ENCODE data around the gene SDK1.
A peak's percentile ranks its signal among the peaks of the same experiment; 100 is the strongest.
"Not testable (repeated sequence)": the region's sequence is repeated elsewhere in the genome, so short reads cannot be mapped to it uniquely, and the experiment has no call there.

Gene SDK1

DNA sequence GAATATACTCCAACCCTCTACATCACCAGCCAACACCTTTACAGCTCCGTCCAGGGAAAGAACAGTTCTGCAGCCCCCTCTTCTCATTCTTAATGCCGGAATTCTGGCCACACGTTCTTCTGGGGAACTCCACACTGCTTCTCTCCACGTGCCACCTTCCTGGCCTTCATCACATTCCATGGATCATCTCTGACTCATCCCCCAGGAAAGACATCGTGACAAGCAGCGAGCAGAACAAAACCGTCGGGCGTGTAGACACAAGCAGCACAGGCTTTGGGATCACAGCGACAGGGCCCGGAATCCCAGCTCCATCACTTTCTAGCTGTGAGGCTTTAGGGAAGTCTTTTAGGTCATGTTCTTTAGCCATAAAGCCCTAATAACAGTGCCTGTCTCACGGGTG is 790.7 kb downstream of the SDK1 start:
- FAIRE-seq, result no peak

DNA sequence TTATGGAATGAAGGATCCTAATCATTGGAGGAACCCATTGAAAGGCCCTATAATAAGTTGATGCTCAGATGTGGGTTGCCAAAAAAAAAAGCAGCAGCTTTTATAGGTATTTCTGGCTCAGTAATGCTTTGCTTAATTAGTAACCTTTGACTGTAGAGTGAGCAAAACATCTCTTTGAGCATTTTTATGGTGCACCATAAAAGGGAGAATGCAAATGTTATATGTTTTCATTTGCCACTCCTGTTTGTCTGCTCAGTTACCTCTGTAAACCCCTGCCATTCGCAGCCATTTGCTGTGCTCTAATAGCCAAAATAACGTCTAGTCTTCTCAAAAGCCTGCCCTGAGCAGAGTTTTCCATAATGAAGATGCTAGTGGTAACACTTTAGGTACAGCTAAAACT is 792.0 kb downstream of the SDK1 start:
- no peak for FAIRE-seq

DNA sequence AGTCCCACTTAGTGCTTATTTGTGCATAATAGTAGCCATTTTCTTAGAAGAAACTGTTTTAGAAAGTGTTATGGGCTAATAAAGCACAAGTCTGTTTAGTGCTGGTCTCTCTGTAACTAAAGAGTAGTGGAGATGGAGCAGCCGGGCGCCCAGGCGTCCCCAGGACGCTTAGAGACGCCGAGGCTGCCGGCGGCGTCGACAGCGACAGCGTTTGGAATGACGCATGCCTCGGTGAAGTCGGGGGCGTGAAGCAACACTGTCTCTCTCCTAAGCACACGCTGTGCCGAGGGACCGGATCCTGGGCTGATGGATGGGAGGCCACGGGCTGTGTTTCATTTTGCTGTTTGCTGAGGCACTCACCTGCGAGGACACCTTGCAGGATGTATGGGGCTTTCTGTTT is 792.4 kb downstream of the SDK1 start:
- no peak for FAIRE-seq

DNA sequence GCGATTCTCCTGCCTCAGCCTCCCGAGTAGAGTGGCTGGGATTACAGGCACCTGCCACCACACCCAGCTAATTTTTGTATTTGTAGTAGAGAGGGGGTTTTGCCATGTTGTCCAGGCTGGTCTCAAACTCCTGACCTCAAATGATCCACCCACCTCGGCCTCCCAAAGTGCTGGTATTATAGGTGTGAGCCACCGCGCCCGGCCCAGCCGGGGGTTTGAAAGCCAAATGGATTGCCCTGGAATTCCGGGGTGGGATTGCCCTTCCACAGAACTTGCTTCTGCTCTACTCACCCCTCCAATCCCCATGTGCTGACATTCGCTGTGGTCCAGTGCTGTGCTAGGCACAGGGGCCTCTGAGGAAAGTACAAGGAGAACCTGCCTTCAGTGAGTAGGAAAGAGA is 793.1 kb downstream of the SDK1 start:
- not testable (repeated sequence) for FAIRE-seq

DNA sequence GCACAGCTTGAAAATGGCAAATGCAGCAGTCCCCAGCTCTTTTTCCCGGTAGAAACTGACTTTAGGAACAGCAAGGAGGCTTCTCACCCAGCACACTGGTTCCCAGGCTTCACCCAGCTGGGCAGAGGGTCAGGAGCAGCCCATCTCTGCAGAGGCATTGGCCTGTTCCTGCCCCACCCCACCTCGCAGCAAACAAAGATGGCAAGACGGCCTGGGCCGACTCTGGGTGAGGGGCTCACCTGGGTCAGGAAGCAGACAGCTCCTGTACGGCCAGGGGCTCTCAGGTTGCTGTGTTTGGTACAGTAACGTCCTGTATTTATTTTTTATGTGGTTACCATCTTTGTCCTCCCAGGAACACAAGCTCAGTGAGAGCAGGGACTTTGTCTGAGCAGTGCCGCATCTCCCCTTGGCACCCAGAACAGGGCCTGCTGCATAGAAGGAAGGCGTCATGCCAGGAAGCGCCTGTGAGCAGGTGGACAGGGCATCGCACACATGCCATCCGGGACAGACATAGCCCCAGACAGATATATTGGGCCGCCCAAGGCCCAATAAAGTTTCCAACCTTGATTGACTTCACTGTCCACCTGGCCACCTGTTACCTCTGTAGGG is 796.1 kb downstream of the SDK1 start:
- FAIRE-seq, result no peak

- no peak for FAIRE-seq
These were observed 797.1 kb downstream of the SDK1 start for GRCh38 chr7:4098169-4098568.

- FAIRE-seq, result no peak
These were observed 798.6 kb downstream of the SDK1 start for GRCh38 chr7:4099651-4100050.

DNA sequence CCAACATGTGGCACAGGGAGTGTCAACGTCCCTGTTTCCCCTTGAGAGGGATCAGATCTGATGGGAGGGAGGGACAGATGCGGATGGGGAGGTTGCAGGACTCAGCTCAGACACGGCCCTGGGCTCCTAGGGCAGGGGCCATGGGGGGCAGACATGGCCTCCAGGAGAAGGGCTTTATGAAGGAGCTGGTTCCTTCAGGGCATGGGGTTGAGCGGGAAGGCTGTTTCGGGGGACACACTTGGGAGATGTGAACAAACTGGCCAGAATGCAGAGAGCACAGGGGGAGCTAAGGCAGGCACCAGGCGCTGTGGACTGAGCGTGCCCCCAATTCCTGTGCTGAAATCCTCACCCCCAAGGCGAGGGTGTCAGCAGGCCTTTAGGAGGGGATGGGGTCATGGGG is 799.1 kb downstream of the SDK1 start:
- FAIRE-seq, result no peak

DNA sequence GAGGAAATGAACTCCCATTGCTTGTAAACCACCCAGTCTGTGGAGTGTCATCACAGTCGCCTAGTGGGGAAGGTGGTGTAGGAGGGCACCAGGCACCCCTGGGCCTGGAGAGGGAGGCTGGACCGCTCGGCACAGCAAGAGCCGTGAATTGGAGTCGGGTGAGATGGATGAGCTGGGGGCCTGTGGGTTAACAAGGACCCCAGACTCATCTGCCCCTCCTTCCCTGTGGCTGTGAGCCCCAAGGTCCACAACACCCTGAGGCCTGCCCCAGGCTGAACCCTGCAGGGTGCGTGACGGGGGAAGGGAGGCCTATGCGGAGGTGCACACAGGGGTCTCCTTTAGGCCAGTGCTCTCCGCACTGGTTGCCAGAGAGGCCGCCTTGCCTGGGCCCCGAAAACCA is 799.6 kb downstream of the SDK1 start:
- no peak for FAIRE-seq

DNA sequence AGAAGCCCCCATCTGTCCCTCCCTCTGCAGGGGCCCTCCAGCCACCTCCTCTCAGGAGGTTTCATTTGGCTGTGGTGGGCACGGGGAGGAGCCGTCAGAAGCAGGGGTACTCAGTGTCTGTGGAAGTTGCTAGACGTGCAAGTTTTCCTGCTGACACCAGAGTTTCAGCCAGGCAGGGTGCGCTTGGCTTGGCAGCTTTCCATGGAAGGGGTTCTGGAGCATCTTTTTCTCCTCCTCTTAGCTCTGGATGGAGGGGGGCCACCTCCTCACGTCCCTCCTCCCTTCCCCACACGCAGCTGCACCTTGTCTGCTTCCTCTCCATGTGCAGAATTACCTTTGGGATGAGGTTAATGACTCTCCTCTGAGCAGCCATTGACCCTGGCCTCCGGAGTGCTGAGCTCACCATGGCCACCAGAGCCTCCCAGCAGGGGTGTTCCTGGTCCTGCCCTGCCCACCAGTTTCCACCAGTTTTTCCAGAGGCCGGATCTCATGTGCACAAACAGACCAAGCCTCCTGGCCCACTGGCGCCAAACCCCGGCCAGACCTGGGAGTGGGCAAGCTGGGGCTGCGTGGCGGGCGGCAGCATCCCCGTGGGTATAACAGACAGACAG is 801.3 kb downstream of the SDK1 start:
- no peak for FAIRE-seq

GRCh38 chr7:4103352-4104091 is 802.5 kb downstream of the SDK1 start:
- no peak for FAIRE-seq

DNA sequence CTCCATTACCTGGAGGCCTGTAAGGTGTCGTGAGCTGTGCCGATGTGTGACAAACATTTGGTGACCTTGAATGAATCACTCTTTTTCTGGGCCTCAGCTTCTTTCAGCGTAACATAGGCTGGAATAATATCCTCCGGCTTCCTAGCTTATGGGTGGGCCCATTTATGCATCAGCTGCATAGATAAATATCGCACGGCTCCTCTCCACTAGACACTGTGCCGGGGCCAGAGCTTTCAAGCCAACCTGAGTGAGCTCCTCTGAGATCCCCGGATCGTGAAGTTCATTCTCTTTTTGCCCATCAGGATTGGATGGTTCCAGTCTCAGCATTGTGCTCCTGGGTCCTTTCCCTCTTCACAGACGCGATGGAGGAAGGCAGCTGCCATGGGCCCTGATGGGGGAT is 806.8 kb downstream of the SDK1 start:
- FAIRE-seq, result no peak

GRCh38 chr7:4108951-4109350 is 807.9 kb downstream of the SDK1 start:
- FAIRE-seq, result no peak

DNA sequence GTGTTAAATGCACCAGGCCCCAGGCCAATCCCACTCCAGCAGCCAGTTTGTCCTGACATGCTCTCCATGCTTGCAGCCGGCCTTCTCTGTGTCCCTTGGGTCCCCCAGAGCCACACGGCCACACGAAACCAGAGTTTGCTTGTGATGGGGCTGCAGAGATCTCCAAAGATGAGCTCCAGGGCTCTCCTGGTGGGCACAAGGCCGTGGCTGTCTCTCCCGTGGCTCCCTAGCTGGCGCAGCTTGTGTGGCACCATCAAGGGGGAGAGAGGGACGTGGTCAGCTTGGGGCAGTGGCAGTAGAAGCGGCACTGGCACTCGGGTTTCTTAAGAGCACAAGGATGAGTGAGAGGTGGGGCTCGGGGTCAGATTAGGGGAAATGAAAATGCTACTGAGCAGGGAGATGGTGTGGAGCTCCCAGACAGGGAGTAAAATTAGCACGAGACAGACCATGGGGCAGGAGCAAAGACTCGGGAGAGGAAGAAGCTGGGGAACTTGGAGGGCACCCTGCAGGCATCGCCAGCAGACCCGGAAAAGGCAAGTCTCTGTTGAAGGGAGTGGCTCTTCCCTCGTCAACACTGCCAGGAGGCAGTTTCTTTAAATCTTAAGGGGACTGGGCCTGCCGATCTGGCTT is 808.5 kb downstream of the SDK1 start:
- no peak for FAIRE-seq

- FAIRE-seq, result no peak
These were observed 809.4 kb downstream of the SDK1 start for GRCh38 chr7:4110438-4110837.

DNA sequence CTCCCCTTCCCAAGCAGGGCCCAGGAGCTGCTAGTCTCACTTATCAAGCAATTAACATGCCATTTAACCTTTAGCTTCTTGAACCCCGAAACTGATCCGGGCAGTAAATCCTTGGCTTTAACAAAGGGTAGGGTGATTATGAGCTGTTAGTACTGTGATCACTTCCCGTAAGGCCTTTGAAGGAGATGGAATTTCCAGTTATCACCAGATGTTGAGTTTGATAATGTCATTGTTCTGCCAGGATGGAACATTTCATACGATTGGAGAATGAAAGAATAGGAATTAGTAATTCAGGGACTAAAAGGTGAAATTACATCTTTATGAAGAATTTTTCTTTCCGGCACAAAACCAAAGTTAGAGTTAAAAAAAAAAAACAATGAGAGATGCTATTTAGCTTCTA is 810.1 kb downstream of the SDK1 start:
- FAIRE-seq, result no peak

GRCh38 chr7:4113271-4113670 is 812.2 kb downstream of the SDK1 start:
- FAIRE-seq, result no peak

DNA sequence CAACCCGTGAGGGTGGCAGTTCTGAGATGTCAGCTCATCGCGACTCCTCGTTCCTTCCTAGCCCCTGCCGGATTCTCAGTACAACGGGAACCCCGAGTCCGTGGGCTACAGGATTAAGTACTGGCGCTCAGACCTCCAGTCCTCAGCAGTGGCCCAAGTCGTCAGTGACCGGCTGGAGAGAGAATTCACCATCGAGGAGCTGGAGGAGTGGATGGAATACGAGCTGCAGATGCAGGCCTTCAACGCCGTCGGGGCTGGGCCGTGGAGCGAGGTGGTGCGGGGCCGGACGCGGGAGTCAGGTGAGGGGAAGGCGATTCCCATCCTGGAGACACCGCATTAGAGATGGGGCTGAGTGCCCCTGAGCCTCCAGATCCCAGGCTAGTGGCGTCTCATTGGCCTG is 812.9 kb downstream of the SDK1 start:
- FAIRE-seq, result no peak

DNA sequence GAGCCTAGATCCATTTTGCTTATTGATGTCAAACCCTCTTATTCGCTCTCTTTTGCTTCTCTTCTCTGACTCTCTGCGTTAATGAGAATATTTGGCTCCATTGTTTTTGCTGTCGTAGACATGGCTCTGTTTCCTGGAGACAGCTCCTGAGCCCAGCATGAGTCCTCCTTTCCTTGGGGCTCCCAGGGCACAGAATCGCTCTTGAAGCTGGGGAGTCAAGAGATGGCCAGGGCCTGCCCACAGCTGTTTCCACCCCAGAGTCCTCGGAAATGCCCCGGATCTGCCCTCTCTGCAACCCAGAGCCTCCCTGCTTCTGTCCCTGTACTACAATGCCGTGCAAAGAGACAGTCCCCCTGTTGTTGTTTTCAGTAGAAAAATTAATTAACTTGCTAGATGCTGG is 814.4 kb downstream of the SDK1 start:
- no peak for FAIRE-seq

DNA sequence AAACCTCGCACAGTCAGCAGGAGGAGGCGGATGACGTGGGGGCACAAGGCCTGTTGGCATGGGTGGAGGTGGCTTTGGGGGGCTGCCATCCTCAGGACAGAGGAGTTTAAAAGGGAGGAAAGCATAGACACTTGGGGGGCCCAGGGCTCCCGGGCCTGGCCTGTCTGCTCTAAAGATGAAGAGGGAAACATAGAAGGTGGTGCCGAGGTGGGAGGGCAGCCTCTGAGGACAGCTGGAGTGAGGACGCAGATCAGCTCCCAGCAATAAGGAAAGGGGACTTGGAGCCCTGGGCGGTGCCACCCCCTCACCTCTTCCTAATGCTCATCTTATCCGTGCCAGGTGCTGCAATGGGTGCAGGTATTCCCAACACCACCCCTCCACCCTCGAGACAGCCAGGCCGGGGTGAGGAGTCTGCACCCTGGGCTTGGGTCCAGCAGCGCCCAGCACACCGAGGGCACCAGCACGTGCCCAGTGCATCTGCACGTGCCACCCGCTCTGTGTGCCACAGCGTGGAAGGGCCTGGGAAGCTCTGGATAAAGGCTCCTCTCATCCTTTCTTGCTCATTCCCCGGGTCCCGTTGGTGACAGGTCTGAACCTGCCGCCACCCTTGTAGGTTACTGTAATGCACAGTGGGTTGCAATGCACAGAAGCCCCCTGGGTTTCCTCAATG is 815.0 kb downstream of the SDK1 start:
- FAIRE-seq, result no peak

DNA sequence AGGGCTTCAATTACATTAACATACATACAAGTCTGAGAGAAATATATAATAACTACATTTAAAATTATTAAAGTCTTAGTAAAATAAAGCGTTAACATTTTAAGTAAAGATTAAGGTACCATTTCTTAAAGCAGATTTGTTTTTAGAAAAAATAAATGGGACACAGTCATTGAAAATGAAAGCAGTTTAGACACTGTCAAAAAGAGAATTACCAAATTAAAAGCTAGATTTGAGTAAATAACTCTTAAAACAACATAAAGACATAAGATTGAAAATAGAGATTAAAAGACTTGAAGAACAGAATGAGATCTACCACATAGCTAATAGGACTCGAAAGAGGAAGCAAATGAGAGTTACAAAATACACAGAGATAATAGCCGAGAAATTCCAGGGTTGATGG is 818.8 kb downstream of the SDK1 start:
- peak; percentile 46 for FAIRE-seq

- no peak for FAIRE-seq
These were observed 822.3 kb downstream of the SDK1 start for GRCh38 chr7:4123346-4123745.

DNA sequence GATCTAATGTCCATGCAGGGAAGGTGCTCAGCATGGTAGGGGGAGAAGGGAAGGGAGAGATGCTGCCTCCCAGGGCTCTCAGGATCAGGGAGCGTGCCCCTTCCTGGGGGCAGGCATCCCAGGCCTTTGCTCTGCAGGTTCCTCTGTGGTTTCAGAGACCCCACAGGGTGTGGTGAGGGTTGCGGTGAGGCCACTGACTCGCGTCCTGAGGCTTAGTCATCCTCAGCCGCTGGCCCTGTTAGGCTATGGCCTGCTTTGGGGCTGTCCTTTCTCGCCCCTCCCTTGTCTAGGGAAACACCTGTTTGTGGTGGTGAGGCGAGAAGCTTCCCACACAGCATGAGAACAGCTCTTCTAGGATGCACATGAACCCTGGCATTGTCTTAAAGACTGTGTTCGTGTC is 822.8 kb downstream of the SDK1 start:
- FAIRE-seq, result no peak

Measured in G401.6 (cell line).